Epithelial cell of alveolus of lung (primary cell): ENCODE results near the gene RBM23. TPM values are rescaled to one million over a fixed set of nuclear protein-coding genes. Genes with fewer than 3 reads are reported as not detected.

Experiments
- total RNA-seq: library from RNA; depleted of rRNA; stranded (reverse); fragments of >200 nt; gene quantifications from 2 replicates; pipeline ENCODE4 v1.2.1, GENCODE V29; 2015

Gene RBM23
- total RNA-seq, result 55.1 and 71.5 TPM in 2 replicates

DNA sequence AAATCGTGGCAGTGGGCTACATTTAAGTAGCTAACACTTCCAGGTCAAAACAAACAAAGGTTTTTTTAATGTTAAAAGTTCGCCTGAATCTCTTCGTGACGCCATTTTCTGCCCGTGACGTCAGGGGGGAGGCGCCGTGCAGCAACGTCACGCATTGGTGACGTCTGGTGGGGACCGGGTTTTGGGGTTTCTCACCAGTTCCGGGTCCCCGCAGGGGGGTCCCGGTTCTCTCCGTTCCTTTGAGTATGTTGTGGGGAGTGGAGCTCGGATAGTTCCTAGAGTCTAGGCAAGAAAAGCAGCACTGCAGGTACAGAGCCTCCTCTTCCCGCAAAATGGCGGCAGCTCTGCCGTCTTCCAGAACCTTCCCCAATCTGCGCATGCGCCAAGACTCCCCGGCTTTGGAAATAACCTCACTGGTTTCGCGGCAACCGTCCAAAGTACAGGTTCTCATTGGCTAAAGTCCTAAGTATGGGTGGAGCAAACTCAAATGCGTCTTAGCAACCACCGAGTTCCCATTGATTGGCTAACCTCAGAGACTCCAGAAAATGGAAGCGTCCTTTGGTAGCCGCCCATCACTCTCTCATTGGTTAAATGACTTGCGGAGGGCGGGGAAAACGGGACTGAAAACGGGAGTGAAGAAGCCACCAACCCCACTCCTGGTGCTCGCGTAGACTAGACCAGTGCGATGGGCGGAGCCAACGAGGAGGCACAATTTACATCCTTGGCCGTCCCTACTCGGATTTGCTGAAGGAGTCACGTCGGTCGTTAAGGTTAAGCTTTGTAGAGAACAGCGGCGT lies at the start of gene RBM23:
Gene RBM23, minus strand, starts transcription at position 346 of the 797 bp plus-strand sequence.

DNA sequence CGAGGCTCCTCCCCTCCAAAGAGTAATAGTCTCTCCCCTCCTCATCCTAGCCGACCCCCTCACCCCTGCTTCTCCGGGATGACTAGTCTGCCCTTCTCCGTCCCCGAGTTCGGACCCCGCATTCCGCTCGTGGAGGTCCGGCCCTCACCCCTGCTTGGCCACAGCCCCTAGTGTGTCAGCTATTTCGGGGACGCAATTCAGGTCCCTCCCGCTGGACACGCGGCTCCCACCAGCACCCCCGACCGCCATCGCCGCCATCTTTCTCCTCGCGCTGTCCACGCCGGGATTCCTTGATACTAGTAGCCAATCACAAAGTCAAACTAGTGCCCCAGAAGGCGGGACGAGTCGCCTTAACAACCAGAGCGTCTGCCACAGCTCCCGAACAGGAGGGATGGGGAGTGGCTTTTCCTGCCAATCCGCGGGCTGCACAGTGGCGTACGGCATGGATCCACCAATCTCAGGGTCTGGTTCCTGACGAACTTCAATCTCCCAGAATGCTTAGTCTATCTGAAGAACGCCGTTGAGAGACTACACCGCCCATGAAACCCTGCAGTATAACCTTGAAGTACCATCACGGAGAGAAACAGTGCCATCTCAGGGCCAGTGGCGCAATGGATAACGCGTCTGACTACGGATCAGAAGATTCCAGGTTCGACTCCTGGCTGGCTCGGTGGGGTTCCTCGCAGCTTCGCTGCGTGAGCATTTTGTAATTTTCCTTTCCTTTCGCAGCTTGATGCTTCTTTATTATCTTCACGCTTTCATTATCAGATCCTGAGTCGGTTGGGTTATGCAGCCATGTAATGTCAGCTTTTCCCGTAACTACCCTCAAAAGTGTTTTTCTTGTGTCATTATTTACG lies 10.4 kb upstream of the RBM23 start, which contains the start of gene PRMT5:
Gene PRMT5, minus strand, starts transcription at position 273 of the 857 bp plus-strand sequence. Its CDS starts 15 bp downstream, at position 258.

DNA sequence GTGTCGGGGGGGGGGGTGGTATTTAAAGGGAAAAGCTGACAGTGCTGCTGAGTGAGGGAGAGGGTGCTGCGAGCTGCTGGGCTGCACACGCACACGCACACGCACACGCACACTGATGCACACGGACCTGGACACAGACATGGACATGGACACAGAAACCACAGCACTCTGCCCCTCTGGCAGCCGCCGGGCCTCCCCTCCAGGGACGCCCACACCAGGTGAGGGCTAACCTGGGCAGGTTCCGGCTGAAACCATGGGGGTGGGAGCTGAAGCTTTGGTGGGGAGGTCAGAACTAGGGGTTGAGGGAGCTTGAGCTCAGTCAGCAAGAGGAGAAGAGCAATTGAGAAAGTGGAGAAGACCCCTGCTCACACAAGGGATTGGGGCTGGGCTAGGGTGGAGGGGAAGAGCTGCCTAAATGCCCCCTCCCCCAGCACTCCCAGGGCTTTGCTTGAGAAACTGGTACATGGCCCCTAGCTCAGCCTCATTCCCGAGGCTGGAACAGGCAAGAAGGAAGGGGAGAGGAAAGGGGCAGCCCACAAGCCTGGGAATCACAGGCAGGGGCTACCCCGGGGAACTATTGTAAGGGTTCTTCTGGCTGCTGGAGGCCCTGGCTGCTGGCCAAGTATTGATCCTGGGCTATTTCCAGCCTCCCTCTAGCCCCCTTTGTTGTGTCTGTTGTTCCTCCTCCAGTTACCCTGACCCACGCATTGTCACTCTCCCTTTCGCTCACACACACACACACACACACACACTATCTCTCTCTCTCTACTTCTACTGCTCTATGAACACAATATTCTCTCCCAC lies 35.6 kb downstream of the RBM23 start, which contains the start of gene REM2:
Gene REM2, plus strand, starts transcription at position 50 of the 804 bp plus-strand sequence. Its CDS starts 66 bp downstream, at position 116.

DNA sequence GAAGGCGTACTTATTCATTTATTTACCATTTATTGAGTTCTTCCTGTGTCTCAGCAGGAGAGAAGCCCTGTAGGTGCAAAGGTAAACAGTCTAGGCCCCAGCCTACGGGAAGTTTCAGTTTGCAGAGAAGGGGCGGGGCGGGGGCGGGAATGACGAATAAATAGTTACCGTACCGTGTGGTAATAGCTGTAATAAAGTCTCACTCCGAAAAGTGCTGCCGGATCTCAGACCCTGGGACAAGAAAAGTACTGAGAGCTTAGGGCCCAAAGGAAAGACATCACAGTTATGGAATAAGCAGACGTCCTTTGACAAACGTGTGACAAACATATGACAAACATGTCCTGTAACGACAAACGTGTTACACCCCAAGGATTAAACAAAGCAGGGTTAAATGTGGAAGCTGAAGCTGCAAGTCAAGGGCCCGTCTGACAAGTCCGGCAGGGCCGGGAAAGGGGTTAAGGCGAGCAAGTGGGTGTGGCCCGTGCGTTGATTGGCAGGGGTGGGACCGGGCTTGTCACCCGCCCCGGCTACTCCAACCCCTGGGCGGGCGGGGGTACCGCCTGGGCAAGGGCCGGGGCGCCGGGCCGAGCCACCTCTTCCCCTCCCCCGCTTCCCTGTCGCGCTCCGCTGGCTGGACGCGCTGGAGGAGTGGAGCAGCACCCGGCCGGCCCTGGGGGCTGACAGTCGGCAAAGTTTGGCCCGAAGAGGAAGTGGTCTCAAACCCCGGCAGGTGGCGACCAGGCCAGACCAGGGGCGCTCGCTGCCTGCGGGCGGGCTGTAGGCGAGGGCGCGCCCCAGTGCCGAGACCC lies 47.5 kb downstream of the RBM23 start, which contains the start of gene LRP10:
Gene LRP10, plus strand, starts transcription at position 517 of the 809 bp plus-strand sequence. CDS start 564 bp downstream, outside the sequence.

Other genes with a start within 250 kb of the RBM23 start
- 87.8 and 132 TPM in 2 replicates for gene OXA1L, start 152.5 kb downstream of the RBM23 start, total RNA-seq
- 9.1 and 12.7 TPM in 2 replicates for gene SLC7A7, start 103.7 kb downstream of the RBM23 start, total RNA-seq
- gene MRPL52, start 89.3 kb downstream of the RBM23 start, total RNA-seq, result 71.9 and 243 TPM in 2 replicates
- 445 and 594 TPM in 2 replicates for gene MMP14, start 82.6 kb downstream of the RBM23 start, total RNA-seq
- gene LRP10, start 47.4 kb downstream of the RBM23 start, total RNA-seq, result 97.6 and 109 TPM in 2 replicates
- 0.32 and 0.39 TPM in 2 replicates for gene REM2, start 35.9 kb downstream of the RBM23 start, total RNA-seq
- gene PRMT5, start 10.2 kb upstream of the RBM23 start, total RNA-seq, result 54.9 and 84.9 TPM in 2 replicates
- gene HAUS4, start 37.9 kb upstream of the RBM23 start, total RNA-seq, result 52.2 and 55.6 TPM in 2 replicates
- 17.0 and 22.6 TPM in 2 replicates for gene AJUBA, start 63.4 kb upstream of the RBM23 start, total RNA-seq
- gene C14orf93, start 91.0 kb upstream of the RBM23 start, total RNA-seq, result 9.8 and 13.2 TPM in 2 replicates
- gene PSMB5, start 115.8 kb upstream of the RBM23 start, total RNA-seq, result 234 and 386 TPM in 2 replicates
- not detected in 2 replicates for gene PSMB11, start 123.1 kb upstream of the RBM23 start, total RNA-seq
- gene CDH24, start 138.4 kb upstream of the RBM23 start, total RNA-seq, result 5.8 and 12.5 TPM in 2 replicates
- 53.3 and 99.1 TPM in 2 replicates for gene ACIN1, start 176.0 kb upstream of the RBM23 start, total RNA-seq
- 53.2 and 53.3 TPM in 2 replicates for gene C14orf119, start 176.4 kb upstream of the RBM23 start, total RNA-seq
- gene CIROP, start 185.8 kb upstream of the RBM23 start, total RNA-seq, result 0.88 TPM in 1 of 2 replicates, not detected in the other
- not detected in 2 replicates for gene CEBPE, start 200.1 kb upstream of the RBM23 start, total RNA-seq